GM12878 (cell line): ENCODE data around the gene CELA3B. TPM values are rescaled to one million over a fixed set of nuclear protein-coding genes. Genes with fewer than 3 reads are reported as not detected.
"Not testable (repeated sequence)": the region's sequence is repeated elsewhere in the genome, so short reads cannot be mapped to it uniquely, and the experiment has no call there.

Experiments used
- ATAC-seq: fragments of 200-7000 bp; cut with Tn5 transposase; 3 replicates; pipeline ENCODE4 v1.9.1; 2020; ENCODE audit warnings: mild to moderate bottlenecking, moderate library complexity
- BruUV-seq: library from RNA; stranded (reverse); fragments of 400-500 nt; replicated peaks from 2 replicates; lab custom pipeline; 2021; lab: Mats Ljungman, UMichigan
- CTCF ChIA-PET: fragments of 300-600 bp; sonication (Branson Sonifier 250); formaldehyde crosslinking; extraction: SDS; loops from one replicate; lab custom pipeline; 2021; ENCODE audit warnings: inconsistent platforms; lab: Yijun Ruan, JAX
- POLR2A ChIA-PET: fragments of 350-600 bp; formaldehyde crosslinking; extraction: SDS; loops from one replicate; lab custom pipeline; 2021; ENCODE audit warnings: inconsistent platforms; lab: Charles Lee
- RAD21 ChIA-PET: fragments of 300-600 bp; sonication (Branson Sonifier 250); formaldehyde crosslinking; loops from one replicate; lab custom pipeline; 2023; ENCODE audit warnings: antibody characterized with exemption; ENCODE audit not compliant: unreplicated experiment; lab: Charles Lee
- SMC1A ChIA-PET: fragments of 300-600 bp; sonication (Branson Sonifier 250); formaldehyde crosslinking; loops from one replicate; lab custom pipeline; 2023; ENCODE audit not compliant: unreplicated experiment, uncharacterized antibody; lab: Charles Lee
- DNase-seq: peaks from one replicate; pipeline ENCODE4 v3.0.0-alpha.2; 2011; ENCODE audit warnings: low read depth, low spot score
- FAIRE-seq: peaks from 3 replicates; lab custom pipeline; 2011; peaks lifted over from hg19 to GRCh38; lab: Jason Lieb, UNC
- H2AFZ ChIP-seq: 2 replicates; pipeline ENCODE4 v1.6.0; 2011; ENCODE audit warnings: low read depth, low read length, control low read depth; ENCODE audit not compliant: control insufficient read depth
- H3K27ac ChIP-seq: 2 replicates; pipeline ENCODE4 v1.5.1; 2011; ENCODE audit warnings: control low read depth; ENCODE audit not compliant: control insufficient read depth, insufficient read depth
- H3K27me3 ChIP-seq, 2 experiments: replicated peaks in 1 of 2; 2 replicates each; pipeline versions ENCODE4 v1.6.0 to v1.6.1; 2011; ENCODE audit warnings: low read length in 1 of 2; ENCODE audit not compliant: control insufficient read depth in 2 of 2, insufficient read depth in 2 of 2
- H3K36me3 ChIP-seq, 2 experiments: 2 replicates each; pipeline ENCODE4 v1.5.1; 2011; ENCODE audit warnings: low read length in 1 of 2; ENCODE audit not compliant: control insufficient read depth in 2 of 2, insufficient read depth in 2 of 2
- H3K4me1 ChIP-seq: 2 replicates; pipeline ENCODE4 v1.6.1; 2011; ENCODE audit warnings: mild to moderate bottlenecking, low read length, moderate library complexity, mixed read lengths; ENCODE audit not compliant: control insufficient read depth, insufficient read depth
- H3K4me2 ChIP-seq: 2 replicates; pipeline ENCODE4 v1.6.0; 2011; ENCODE audit warnings: control low read depth; ENCODE audit not compliant: control insufficient read depth, insufficient read depth
- H3K4me3 ChIP-seq: fragments of 200-600 bp; sonication (generic); 2 replicates; pipeline ENCODE4 v1.5.1; 2016
- H3K79me2 ChIP-seq: 2 replicates; pipeline ENCODE4 v1.6.0; 2011; ENCODE audit warnings: low read length; ENCODE audit not compliant: control insufficient read depth, insufficient read depth
- H3K9ac ChIP-seq: 2 replicates; pipeline ENCODE4 v1.8.0; 2011; ENCODE audit warnings: low read length, control low read depth, mixed read lengths; ENCODE audit not compliant: control insufficient read depth, insufficient read depth
- H3K9me3 ChIP-seq: replicated peaks from 3 replicates; pipeline ENCODE4 v1.5.1; 2011; ENCODE audit warnings: mild to moderate bottlenecking, low read length; ENCODE audit not compliant: control insufficient read depth, insufficient read depth
- H4K20me1 ChIP-seq: 2 replicates; pipeline ENCODE4 v1.6.0; 2011; ENCODE audit not compliant: control insufficient read depth, insufficient read depth
- WGBS: methylation state at CpG from one replicate; pipeline ENCODE4 v1.1.6; 2016; ENCODE audit warnings: low lambda C conversion rate; ENCODE audit not compliant: insufficient replicate concordance, insufficient coverage; ENCODE audit errors: missing lambda C conversion rate; 5-methylcytosine and 5-hydroxymethylcytosine counted together
- in situ Hi-C: fragments of 300-500 bp; cut with MboI; formaldehyde crosslinking; loops from 9 replicates; pipeline ENCODE4 v1.14.3; 2018; ENCODE audit warnings: mixed read lengths
- intact Hi-C: fragments of 100-400 bp; cut with micrococcal nuclease; formaldehyde crosslinking; loops from one replicate; pipeline ENCODE4 v1.14.2; 2022; ENCODE audit not compliant: unreplicated experiment
- polyA plus RNA-seq, 11 experiments: library from polyadenylated mRNA; depleted of rRNA in 4 of 11; unstranded in 6 of 11; stranded (reverse) in 5 of 11; fragments of >200 nt; fragmentation: Nextera tagmentation in 4 of 11; fragmentation: Illumina TruSeq in 1 of 11; extraction: Ambion mirVana in 4 of 11; extraction: Trizol in 1 of 11; gene quantifications; 1 replicate in 1 of 11; 2 replicates in 10 of 11; pipeline versions ENCODE4 v1.2.1 to v1.2.3, GENCODE V29; 2011 to 2016; ENCODE audit warnings: inconsistent platforms in 2 of 11, missing spikeins in 2 of 11, low read depth in 1 of 11
- total RNA-seq, 4 experiments: library from RNA; depleted of rRNA in 3 of 4; stranded (reverse); fragments of >200 nt in 3 of 4; fragmentation: Illumina TruSeq in 1 of 4; extraction: Trizol in 1 of 4; gene quantifications; 2 replicates each; pipeline versions ENCODE4 v1.2.1 to v1.2.3, GENCODE V29; 2013 to 2021

Gene CELA3B
- total and polyA plus RNA-seq, 10 of the 15 experiments (the other 5 are each of a cell fraction or from before 2014, with no cell fraction given), result 4.1 TPM; not detected in 9

DNA sequence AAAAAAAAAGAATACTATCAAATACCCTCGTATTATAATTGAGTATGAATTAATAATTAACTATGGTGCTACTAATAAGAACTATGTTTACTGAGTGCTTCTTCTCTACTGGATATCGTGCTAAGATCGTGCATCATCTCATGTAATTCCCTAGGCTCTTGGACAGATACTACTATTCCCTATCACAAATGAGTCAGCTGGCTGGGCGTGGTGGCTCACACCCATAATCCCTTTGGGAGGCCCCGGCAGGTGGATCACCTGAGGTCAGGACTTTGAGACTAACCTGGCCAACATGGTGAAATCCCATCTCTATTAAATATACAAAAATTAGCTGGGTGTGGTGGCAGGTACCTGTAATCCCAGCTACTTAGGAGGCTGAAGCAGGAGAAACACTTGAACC is 9.1 kb downstream of the CELA3B start:
- CTCF ChIA-PET, H3K4me3 ChIP-seq, RAD21 ChIA-PET, H3K4me2 ChIP-seq, H3K79me2 ChIP-seq, in situ Hi-C loops, H2AFZ ChIP-seq, DNase-seq, BruUV-seq, H3K27me3 ChIP-seq, H4K20me1 ChIP-seq, FAIRE-seq, POLR2A ChIA-PET, H3K9ac ChIP-seq, SMC1A ChIA-PET, intact Hi-C loops, H3K9me3 ChIP-seq, ATAC-seq, H3K36me3 ChIP-seq, H3K27ac ChIP-seq, H3K4me1 ChIP-seq: not testable (repeated sequence)
- 50% methylated on average over 1 of the region's 5 CpGs for WGBS

DNA sequence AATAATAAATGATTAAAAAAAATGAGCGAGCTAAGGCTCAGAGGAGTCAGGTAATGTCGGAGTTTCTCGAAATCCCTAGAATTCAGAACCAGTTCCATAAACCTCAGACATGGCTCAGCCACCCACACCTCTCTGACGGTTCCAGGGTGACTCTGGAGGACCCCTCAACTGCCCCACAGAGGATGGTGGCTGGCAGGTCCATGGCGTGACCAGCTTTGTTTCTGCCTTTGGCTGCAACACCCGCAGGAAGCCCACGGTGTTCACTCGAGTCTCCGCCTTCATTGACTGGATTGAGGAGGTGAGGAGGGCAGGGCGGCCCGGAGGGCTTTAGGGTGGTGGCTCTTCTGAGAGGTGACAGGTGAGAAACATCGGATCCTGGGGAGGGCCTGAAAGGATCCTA is 9.6 kb downstream of the CELA3B start:
- H3K27me3 ChIP-seq, H3K9ac ChIP-seq, intact Hi-C loops, FAIRE-seq, H4K20me1 ChIP-seq, H3K4me2 ChIP-seq, H3K4me3 ChIP-seq, H3K79me2 ChIP-seq, BruUV-seq, DNase-seq, H2AFZ ChIP-seq, H3K4me1 ChIP-seq, CTCF ChIA-PET, H3K27ac ChIP-seq, SMC1A ChIA-PET, H3K36me3 ChIP-seq, RAD21 ChIA-PET, ATAC-seq, POLR2A ChIA-PET, in situ Hi-C loops, H3K9me3 ChIP-seq: not testable (repeated sequence)
- 43% methylated on average over 11 of the region's 12 CpGs for WGBS

DNA sequence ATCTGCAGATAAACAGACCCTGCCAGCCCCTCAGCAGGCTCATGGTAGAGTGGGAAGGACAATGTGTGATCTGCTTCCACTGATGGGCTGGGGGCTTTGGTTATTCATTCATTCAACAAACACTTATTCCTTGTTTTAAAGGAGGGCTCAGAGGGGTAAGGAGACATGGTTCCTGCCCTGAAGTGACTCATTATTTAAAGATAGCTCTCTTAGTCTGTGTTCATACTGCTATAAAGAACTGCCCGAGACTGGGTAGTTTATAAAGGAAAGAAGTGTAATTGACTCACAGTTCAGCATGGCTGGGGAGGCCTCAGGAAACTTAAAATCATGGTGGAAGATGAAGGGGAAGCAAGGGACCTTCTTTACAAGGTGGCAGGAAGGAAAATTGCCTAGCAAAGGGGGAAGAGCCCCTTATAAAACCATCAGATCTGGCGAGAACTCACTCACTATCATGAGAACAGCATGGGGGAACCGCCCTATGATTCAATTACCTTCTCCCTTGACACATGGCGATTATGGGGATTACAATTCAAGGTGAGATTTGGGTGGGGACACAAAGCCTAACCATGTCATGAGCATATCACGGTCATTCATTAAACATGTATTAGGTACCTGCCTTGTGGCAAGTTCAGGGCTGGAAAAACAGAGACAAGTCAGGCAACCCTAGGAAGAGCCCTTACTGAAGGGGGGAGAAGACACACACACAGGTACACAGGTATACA is 13.0 kb downstream of the CELA3B start:
- H3K27ac ChIP-seq, ATAC-seq, H3K36me3 ChIP-seq, H3K79me2 ChIP-seq, FAIRE-seq, CTCF ChIA-PET, H3K4me1 ChIP-seq, in situ Hi-C loops, SMC1A ChIA-PET, H3K9me3 ChIP-seq, H3K9ac ChIP-seq, H3K4me2 ChIP-seq, intact Hi-C loops, H2AFZ ChIP-seq, POLR2A ChIA-PET, BruUV-seq, RAD21 ChIA-PET, H3K27me3 ChIP-seq, DNase-seq, H4K20me1 ChIP-seq, H3K4me3 ChIP-seq: not testable (repeated sequence)
- WGBS, result 0% methylated on average over 3 of the region's 5 CpGs

- CTCF ChIA-PET, H3K4me3 ChIP-seq, RAD21 ChIA-PET, POLR2A ChIA-PET, H3K9ac ChIP-seq, H3K36me3 ChIP-seq, FAIRE-seq, SMC1A ChIA-PET, ATAC-seq, H3K27me3 ChIP-seq, H3K4me1 ChIP-seq, H3K4me2 ChIP-seq, BruUV-seq, H3K9me3 ChIP-seq, H3K79me2 ChIP-seq, DNase-seq, H3K27ac ChIP-seq, H2AFZ ChIP-seq, in situ Hi-C loops, H4K20me1 ChIP-seq: not testable (repeated sequence)
- intact Hi-C loops, result loop anchor here (2.0 kb wide), 1 partner anchor 25 kb away; no protein-coding TSS in a partner anchor
- WGBS, result 33% methylated on average over 3 of the region's 3 CpGs
These were observed 15.4 kb downstream of the CELA3B start for GRCh38 chr1:21992186-21992585.
